ENCODE results near the gene PHC2.

GRCh38 chr1:33397994-33398393 lies 32.9 kb downstream of the PHC2 start:
- TF ChIP-seq, protein P1, sequence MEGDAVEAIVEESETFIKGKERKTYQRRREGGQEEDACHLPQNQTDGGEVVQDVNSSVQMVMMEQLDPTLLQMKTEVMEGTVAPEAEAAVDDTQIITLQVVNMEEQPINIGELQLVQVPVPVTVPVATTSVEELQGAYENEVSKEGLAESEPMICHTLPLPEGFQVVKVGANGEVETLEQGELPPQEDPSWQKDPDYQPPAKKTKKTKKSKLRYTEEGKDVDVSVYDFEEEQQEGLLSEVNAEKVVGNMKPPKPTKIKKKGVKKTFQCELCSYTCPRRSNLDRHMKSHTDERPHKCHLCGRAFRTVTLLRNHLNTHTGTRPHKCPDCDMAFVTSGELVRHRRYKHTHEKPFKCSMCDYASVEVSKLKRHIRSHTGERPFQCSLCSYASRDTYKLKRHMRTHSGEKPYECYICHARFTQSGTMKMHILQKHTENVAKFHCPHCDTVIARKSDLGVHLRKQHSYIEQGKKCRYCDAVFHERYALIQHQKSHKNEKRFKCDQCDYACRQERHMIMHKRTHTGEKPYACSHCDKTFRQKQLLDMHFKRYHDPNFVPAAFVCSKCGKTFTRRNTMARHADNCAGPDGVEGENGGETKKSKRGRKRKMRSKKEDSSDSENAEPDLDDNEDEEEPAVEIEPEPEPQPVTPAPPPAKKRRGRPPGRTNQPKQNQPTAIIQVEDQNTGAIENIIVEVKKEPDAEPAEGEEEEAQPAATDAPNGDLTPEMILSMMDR (IDR thresholded peaks at IDR 0.05): no peak
- no peak for TF ChIP-seq POLR2A (IDR thresholded peaks at IDR 0.05)
